ENCODE results near the gene SLC9C2. TPM values are rescaled to one million over a fixed set of nuclear protein-coding genes. Genes with fewer than 3 reads are reported as not detected.
"Not testable (repeated sequence)": the region's sequence is repeated elsewhere in the genome, so short reads cannot be mapped to it uniquely, and the experiment has no call there.

Gene SLC9C2
- total RNA-seq, 1 experiment from 2014 or later = not detected

GRCh38 chr1:173601588-173601987 lies 1.3 kb downstream of the SLC9C2 start:
- Mint-ChIP-seq H3K27me3 (ENCODE audit: unreplicated experiment) (no peaks in the 10 kb centered on the region), H3K36me3 (ENCODE audit: insufficient read depth, unreplicated experiment) (no peaks in the 10 kb centered on the region), H3K27ac (ENCODE audit: unreplicated experiment) (no peak overlapping the region), H3K9me3 (ENCODE audit: low read depth, unreplicated experiment) (no peaks in the 10 kb centered on the region), H3K4me3 (ENCODE audit: low read depth, unreplicated experiment) (no peak overlapping the region), H3K4me1 (ENCODE audit: low read depth, unreplicated experiment) (no peaks in the 10 kb centered on the region)
- no TSS peak for BruUV-seq (replicated peaks)
- DNase-seq = no peak
- intact Hi-C loops (cut with micrococcal nuclease; ENCODE audit: unreplicated experiment) = no loop called here
- TF ChIP-seq CTCF (IDR thresholded peaks at IDR 0.05; ENCODE audit: unreplicated experiment) = no peak
- CTCF ChIA-PET = no interaction called here

- no peak for TF ChIP-seq CTCF (IDR thresholded peaks at IDR 0.05; ENCODE audit: unreplicated experiment)
- DNase-seq = no peak
- Mint-ChIP-seq H3K36me3 (ENCODE audit: insufficient read depth, unreplicated experiment) (no peaks in the 10 kb centered on the region), H3K27me3 (ENCODE audit: unreplicated experiment) (no peaks in the 10 kb centered on the region), H3K4me3 (ENCODE audit: low read depth, unreplicated experiment) (no peak overlapping the region), H3K9me3 (ENCODE audit: low read depth, unreplicated experiment) (peaks cover 4% of the 10 kb centered on the region), H3K27ac (ENCODE audit: unreplicated experiment) (no peak overlapping the region), H3K4me1 (ENCODE audit: low read depth, unreplicated experiment) (no peaks in the 10 kb centered on the region)
- BruUV-seq (replicated peaks) = no TSS peak
- intact Hi-C loops (cut with micrococcal nuclease; ENCODE audit: unreplicated experiment) = no loop called here
- CTCF ChIA-PET = no interaction called here
These were observed 6.6 kb downstream of the SLC9C2 start for GRCh38 chr1:173596097-173596825.

- BruUV-seq (replicated peaks); DNase-seq; CTCF ChIA-PET; H3K4me3 Mint-ChIP-seq (ENCODE audit: low read depth, unreplicated experiment); intact Hi-C loops (cut with micrococcal nuclease; ENCODE audit: unreplicated experiment); H3K27me3 Mint-ChIP-seq (ENCODE audit: unreplicated experiment); H3K9me3 Mint-ChIP-seq (ENCODE audit: low read depth, unreplicated experiment); H3K27ac Mint-ChIP-seq (ENCODE audit: unreplicated experiment); H3K4me1 Mint-ChIP-seq (ENCODE audit: low read depth, unreplicated experiment); H3K36me3 Mint-ChIP-seq (ENCODE audit: insufficient read depth, unreplicated experiment): not testable (repeated sequence)
These were observed 11.7 kb downstream of the SLC9C2 start for GRCh38 chr1:173591138-173591537.

GRCh38 chr1:173590557-173590956 lies 12.3 kb downstream of the SLC9C2 start:
- Mint-ChIP-seq H3K27me3 (ENCODE audit: unreplicated experiment) (no peaks in the 10 kb centered on the region), H3K9me3 (ENCODE audit: low read depth, unreplicated experiment) (peaks cover 4% of the 10 kb centered on the region), H3K4me1 (ENCODE audit: low read depth, unreplicated experiment) (no peaks in the 10 kb centered on the region), H3K36me3 (ENCODE audit: insufficient read depth, unreplicated experiment) (no peaks in the 10 kb centered on the region), H3K4me3 (ENCODE audit: low read depth, unreplicated experiment) (no peak overlapping the region), H3K27ac (ENCODE audit: unreplicated experiment) (no peak overlapping the region)
- intact Hi-C loops (cut with micrococcal nuclease; ENCODE audit: unreplicated experiment) = no loop called here
- BruUV-seq (replicated peaks) = no TSS peak
- DNase-seq = no peak
- CTCF ChIA-PET = no interaction called here
- no peak for TF ChIP-seq CTCF (IDR thresholded peaks at IDR 0.05; ENCODE audit: unreplicated experiment)

- Mint-ChIP-seq H3K4me3 (ENCODE audit: low read depth, unreplicated experiment) (no peak overlapping the region), H3K4me1 (ENCODE audit: low read depth, unreplicated experiment) (no peaks in the 10 kb centered on the region), H3K27ac (ENCODE audit: unreplicated experiment) (no peak overlapping the region), H3K9me3 (ENCODE audit: low read depth, unreplicated experiment) (no peaks in the 10 kb centered on the region), H3K27me3 (ENCODE audit: unreplicated experiment) (no peaks in the 10 kb centered on the region), H3K36me3 (ENCODE audit: insufficient read depth, unreplicated experiment) (no peaks in the 10 kb centered on the region)
- no peak for TF ChIP-seq CTCF (IDR thresholded peaks at IDR 0.05; ENCODE audit: unreplicated experiment)
- intact Hi-C loops (cut with micrococcal nuclease; ENCODE audit: unreplicated experiment) = no loop called here
- DNase-seq = no peak
- CTCF ChIA-PET = no interaction called here
- BruUV-seq (replicated peaks) = no TSS peak
These were observed 21.3 kb downstream of the SLC9C2 start for GRCh38 chr1:173581383-173582079.

Measured in Calu3 (cell line).